Measurements from ENCODE around the gene FTSJ3.
A peak's percentile ranks its signal among the peaks of the same experiment; 100 is the strongest.

The FTSJ3 gene

GRCh38 chr17:63786117-63786516 is 41.3 kb downstream of the FTSJ3 start:
- DNase-seq (ENCODE audit: low spot score): no peak

- DNase-seq (ENCODE audit: low spot score): no peak
Observed at GRCh38 chr17:63785556-63785955, 41.9 kb downstream of the FTSJ3 start.

DNA sequence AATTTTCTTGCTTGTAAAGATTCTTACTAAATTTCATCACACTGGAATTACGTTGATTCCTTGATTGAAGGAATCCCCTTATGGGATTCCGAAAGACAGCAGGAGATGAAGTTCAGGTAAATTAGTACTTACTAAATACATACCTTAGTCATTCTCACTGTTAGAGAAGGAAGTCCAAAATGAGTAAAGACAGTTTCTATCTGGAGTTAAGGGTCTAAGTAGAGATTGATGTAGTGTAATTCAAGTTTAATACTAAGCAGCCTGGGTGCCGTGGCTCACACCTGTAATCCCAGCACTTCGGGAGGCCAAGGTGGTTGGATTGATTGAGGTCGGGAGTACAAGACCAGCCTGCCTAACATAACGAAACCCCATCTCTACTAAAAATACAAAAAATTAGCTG is 43.9 kb downstream of the FTSJ3 start:
- DNase-seq (ENCODE audit: low spot score): no peak

- DNase-seq (ENCODE audit: low spot score): no peak
Observed at GRCh38 chr17:63780928-63781327, 46.5 kb downstream of the FTSJ3 start.

DNA sequence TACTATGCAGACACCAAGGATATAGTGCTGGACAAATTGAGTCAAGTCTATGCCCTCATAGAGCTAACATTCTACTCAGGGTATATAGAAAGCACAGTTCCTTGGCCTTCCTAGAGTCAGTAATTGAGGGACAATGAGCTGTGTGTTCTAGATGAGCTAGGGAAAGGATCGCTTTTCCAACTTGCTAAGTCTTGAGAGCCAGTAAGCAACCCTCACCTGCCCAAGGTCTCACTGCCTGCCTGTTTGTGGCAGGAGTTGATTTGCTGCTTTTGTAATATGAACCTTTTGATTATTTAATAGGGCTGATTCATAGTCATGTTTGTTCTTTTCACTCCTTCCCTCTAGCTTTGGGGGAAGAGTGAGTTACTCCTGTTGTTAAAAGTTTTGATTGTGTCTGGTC is 47.0 kb downstream of the FTSJ3 start:
- peak; percentile 46 for DNase-seq (ENCODE audit: low spot score)

DNA sequence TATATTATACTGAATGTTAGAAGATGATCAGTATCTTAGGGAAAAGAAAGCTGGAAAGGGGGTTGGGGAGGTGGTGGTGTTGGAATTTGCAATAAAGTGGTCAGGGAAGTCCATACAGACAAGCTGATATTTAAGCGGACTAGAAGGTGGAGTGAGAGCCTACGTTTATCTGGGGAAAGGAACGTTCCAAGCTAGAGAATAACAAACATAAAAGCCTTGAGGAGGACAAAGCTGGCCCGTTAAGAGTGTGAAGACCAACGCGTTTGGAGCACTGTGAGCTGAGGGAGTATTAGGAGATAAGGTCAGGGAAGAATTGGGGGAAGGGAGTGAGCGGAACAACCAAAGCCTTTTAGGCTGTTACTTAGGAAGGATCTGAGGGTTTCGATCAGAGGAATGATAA is 52.0 kb downstream of the FTSJ3 start:
- no peak for DNase-seq (ENCODE audit: low spot score)

- DNase-seq (ENCODE audit: low spot score): no peak
Observed at GRCh38 chr17:63774969-63775265, 52.5 kb downstream of the FTSJ3 start.

DNA sequence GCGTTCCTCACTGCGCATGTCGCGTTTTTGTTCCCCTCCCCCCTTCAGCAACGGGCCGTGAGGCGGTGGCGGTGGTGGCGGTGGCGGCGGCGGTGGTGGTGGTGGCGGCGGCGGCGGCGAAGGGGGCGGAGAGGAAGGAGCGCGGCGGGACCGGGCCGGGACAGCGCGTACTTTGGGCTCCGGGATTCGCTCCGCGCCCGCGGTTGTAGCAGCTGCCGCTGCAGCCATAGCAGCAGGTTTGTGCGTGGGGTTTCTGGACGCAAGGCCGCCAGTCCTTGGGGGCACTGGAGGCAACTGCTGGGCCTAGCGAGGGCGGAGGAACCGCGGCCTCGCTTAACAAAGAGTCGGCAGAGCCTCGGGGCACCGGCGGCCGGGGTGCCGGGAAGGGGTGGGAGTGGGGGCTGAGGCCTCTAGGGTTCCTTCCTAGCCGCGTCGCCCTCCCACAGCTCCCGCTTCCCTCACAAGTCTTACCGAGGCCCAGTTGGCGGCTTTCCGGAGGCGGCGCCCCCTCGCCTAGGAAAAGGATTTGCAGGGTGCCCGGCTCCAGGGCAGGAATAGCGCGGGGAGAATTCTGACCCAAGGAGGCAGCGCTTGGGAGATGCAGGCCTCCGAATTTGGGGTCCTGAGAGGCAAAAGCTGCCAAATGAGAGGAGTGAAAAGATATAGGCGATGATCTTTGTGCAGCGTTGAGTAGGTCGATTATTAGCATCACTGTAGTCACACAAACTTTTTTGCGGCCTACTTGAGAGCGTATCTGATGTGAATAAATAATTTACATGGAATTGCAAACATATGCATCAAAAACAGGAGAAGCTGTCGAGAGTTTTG is 53.1 kb downstream of the FTSJ3 start, which contains the start of gene DDX42:
DDX42 (plus strand) TSS at position 30 of the 828 bp plus-strand sequence. CDS start 12,880 bp downstream, outside the sequence.
- DNase-seq (ENCODE audit: low spot score): peak; percentile 62

DNA sequence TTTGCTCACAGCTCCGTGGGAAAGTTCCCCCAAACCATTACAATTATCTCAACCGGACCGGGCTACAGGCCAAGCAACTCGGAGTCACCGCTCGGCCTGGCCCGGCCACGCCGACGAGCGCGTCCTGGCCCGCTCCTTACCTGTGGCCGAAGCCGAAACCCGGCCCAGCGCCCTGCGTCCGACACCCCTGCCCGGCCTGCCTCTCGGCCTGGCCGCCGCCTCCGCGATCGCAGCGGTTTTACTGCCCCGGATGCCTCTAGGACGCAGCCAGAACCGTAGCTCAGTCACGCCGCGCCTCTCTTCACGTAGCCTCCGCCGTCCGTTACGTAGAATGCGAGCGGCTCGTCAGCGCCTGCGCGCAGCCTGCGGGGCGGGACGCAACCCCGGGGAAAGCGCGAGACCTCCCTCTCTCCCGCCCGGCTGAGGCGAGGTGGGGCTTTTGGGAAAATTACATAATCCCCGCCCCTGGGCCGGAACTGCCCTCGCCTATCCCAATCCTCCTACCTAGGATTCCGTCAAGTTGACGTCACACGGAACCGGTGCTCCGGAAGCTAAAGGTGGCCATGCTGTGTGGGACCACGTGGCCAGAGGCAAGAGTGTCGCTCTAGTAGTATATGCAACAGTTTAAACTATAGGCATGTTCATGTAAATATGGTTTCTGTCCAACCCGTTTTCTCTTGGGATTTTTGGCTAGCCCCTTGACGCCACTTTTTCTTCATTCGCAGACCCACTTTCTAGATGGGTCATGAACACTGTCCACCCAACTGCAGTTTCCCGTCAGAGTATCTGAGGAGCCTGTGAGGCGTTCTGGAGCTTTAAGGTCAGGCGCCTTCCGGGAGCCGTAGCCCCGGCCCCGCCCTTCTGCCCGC is 54.0 kb downstream of the FTSJ3 start, which contains the start of gene CCDC47:
CCDC47 (minus strand) TSS at position 326 of the 869 bp plus-strand sequence. CDS start 7,422 bp downstream, outside the sequence.
- DNase-seq (ENCODE audit: low spot score): peak; percentile 99

DNA sequence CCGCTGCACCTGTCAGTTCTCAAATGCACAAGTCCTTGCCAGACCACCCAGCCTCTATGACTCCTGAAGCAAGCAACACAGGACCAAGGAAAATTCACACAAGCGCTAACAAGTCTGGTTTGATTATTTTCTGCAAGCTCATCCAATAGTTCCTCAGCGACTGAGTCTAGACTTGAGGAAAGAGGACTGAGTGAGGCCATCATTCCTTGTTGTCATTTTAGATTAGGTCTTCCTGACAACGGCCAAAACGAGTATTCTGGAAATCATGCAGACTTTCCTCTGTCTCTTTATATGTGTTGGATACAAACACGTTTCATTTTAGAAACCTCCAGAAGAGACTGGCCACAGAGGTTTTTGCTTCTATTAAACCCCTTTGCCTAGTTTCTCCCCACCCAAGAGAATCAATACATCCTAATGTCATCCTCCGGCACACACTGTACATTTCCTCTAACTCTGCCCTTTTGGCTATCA is 54.6 kb downstream of the FTSJ3 start:
- DNase-seq (ENCODE audit: low spot score): peak; percentile 33

Measured in SW480 (cell line).